ENCODE results near the gene CPVL.

GRCh38 chr7:29077854-29078253 lies 68.5 kb downstream of the CPVL start:
- TF ChIP-seq CTCF (conservative IDR thresholded peaks at IDR 0.05; ENCODE audit: low read depth, low read length) (no peak), EZH2 (IDR thresholded peaks at IDR 0.05; ENCODE audit: borderline replicate concordance, low read depth, low read length, poor library complexity, severe bottlenecking) (no peak)
